Pancreas (tissue), 10 donors: ENCODE measurements around the gene CCSER1. TPM values are rescaled to one million over a fixed set of nuclear protein-coding genes. Genes with fewer than 3 reads are reported as not detected.

Experiments
- ATAC-seq, 4 donors: fragments of 200-7000 bp; cut with Tn5 transposase; one replicate each; pipeline versions ENCODE4 v1.8.0 to v1.9.1; 2020; ENCODE audit warnings: mild to moderate bottlenecking in 4 of 4, moderate library complexity in 4 of 4
- DNase-seq, 6 donors: peaks; one replicate each; pipeline ENCODE4 v3.0.0-alpha.2; 2020
- FAIRE-seq: peaks from 2 replicates; lab custom pipeline; 2012; peaks lifted over from hg19 to GRCh38; lab: Jason Lieb, UNC
- H3K27ac ChIP-seq, 4 donors: fragments of 200-600 bp; sonication (generic); 1 replicate in 3 of 4; 2 replicates in 1 of 4; pipeline versions ENCODE4 v1.5.0 to v1.8.0; 2020
- H3K27me3 ChIP-seq, 4 donors: fragments of 200-600 bp; one replicate each; pipeline ENCODE4 v1.8.0; 2021
- H3K36me3 ChIP-seq, 3 donors: fragments of 200-600 bp; sonication (generic) in 1 of 3; one replicate each; pipeline versions ENCODE4 v1.5.0 to v1.8.0; 2020 to 2021
- H3K4me1 ChIP-seq, 3 donors: fragments of 200-600 bp; one replicate each; pipeline ENCODE4 v1.8.0; 2021
- H3K4me3 ChIP-seq, 4 donors: fragments of 200-600 bp; sonication (generic) in 2 of 4; one replicate each; pipeline versions ENCODE4 v1.5.0 to v1.8.0; 2020 to 2021
- H3K9me3 ChIP-seq, 4 donors: fragments of 200-600 bp; one replicate each; pipeline ENCODE4 v1.8.0; 2021
- WGBS, 2 donors: extraction: QIAGEN DNeasy Blood & Tissue Kit; methylation state at CpG; one replicate each; pipeline ENCODE4 v1.1.7; 2013; 5-methylcytosine and 5-hydroxymethylcytosine counted together
- intact Hi-C, 3 donors: fragments of 100-400 bp; cut with DNase I; formaldehyde crosslinking; loops; one replicate each; pipeline versions ENCODE4 v1.11.1 to v1.14.2; 2022
- polyA plus RNA-seq, 2 donors: library from polyadenylated mRNA; stranded (reverse); fragments of 200-250 nt; gene quantifications; one replicate each; pipeline ENCODE4 v1.2.3, GENCODE V29; 2013
- total RNA-seq, 6 donors: library from RNA; stranded (reverse); fragmentation: NEBNext Ultra II Directional in 4 of 6; extraction: Animal tissue kit (Norgen Biotek cat#: 25700) in 4 of 6; gene quantifications; one replicate each; pipeline versions ENCODE4 v1.2.1 to v1.2.4, GENCODE V29; 2021 to 2023
- TF ChIP-seq, protein P1 (sequence below), 4 donors: fragments of 200-600 bp; sonication (generic) in 3 of 4; IDR thresholded peaks; one replicate each; pipeline versions ENCODE4 v1.5.0 to v1.8.0; 2021; ENCODE audit warnings: antibody characterized with exemption in 4 of 4
- donor health status: healthy with polysubstance abuse.
- donor health status: DM: no; HTN: no; CAD: no; lungs with moderate emphysema.
- donor health status: DM: no; HTN: no; CAD: no.
- donor health status: control.
- donor health status: control.
- donor health status: Bipolar disorder and iron deficiency.
- donor health status: DM: yes; HTN: yes; CAD: no.
- donor health status: DM: no; HTN: no; CAD: no.
- donor health status: DM: no; HTN: no; CAD: no.
- donor health status: DM: yes; HTN: yes; CAD: no.

CCSER1 gene
- total and polyA plus RNA-seq, 8 donors: 0.99 to 12.7 (median 5.1) TPM

DNA sequence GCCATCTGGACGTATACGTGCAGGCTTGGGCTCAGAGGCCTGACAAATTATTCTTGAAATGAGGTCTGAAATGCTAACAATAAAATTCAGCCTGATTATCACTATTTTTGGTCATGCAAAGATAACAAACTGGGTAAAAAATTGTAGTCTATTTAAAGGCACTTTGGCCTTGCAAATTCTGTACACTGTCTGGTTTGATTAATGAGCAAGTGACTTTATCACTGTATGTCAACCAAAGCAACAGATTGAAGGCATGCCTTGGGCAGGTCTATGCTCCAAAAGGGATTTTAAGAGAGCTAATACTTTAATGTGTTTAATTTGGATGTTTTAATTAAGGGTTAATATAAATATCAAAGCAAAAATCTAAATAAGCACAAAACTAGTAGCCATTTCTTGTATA is 1141.7 kb downstream of the CCSER1 start:
- TF ChIP-seq, protein P1, sequence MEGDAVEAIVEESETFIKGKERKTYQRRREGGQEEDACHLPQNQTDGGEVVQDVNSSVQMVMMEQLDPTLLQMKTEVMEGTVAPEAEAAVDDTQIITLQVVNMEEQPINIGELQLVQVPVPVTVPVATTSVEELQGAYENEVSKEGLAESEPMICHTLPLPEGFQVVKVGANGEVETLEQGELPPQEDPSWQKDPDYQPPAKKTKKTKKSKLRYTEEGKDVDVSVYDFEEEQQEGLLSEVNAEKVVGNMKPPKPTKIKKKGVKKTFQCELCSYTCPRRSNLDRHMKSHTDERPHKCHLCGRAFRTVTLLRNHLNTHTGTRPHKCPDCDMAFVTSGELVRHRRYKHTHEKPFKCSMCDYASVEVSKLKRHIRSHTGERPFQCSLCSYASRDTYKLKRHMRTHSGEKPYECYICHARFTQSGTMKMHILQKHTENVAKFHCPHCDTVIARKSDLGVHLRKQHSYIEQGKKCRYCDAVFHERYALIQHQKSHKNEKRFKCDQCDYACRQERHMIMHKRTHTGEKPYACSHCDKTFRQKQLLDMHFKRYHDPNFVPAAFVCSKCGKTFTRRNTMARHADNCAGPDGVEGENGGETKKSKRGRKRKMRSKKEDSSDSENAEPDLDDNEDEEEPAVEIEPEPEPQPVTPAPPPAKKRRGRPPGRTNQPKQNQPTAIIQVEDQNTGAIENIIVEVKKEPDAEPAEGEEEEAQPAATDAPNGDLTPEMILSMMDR (IDR thresholded peaks at IDR 0.05): no peak
- Histone ChIP-seq H3K4me3 (no peak overlapping the region), H3K27me3 (no peaks in the 10 kb centered on the region), H3K27ac (no peak overlapping the region), H3K4me1 (peaks cover 0 to 13% (median 11%) of the 10 kb centered on the region in 3 donors), H3K9me3 (no peaks in the 10 kb centered on the region), H3K36me3 (no peaks in the 10 kb centered on the region)
- WGBS, 2 donors: 28 to 30% methylated on average over 2 of the region's 2 CpGs
- FAIRE-seq (no peak), ATAC-seq (peak in 3 of 4 donors; percentile 35 to 82 (median 58)), DNase-seq (no peak)
- intact Hi-C loops: no loop called here

DNA sequence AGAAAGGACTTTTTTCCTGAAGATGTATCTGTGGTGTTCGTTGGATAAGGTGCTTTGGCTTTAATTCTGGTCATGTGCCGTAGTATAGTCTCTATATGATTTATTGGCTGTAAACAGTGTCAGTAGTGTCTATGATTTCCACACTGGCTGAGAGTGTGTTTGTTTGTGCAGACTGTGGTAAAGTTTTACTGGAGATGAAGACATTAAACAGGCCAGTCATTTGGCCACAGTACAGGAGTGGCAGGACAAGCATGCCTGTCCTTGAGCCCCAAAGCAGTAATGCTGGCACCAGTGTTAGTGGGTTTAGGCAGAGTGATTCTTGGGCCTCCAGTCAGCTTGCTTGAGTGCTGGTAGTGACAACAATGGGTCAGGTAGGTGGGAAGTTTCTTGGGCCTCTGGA is 1152.7 kb downstream of the CCSER1 start:
- no peak for DNase-seq
- H3K27ac ChIP-seq: no peak overlapping the region
- H3K27me3 ChIP-seq: no peaks in the 10 kb centered on the region
- peak in 1 of 4 donors; percentile 73 for ATAC-seq
- intact Hi-C loops: no loop called here
- H3K36me3 ChIP-seq: no peaks in the 10 kb centered on the region
- H3K9me3 ChIP-seq: no peaks in the 10 kb centered on the region
- FAIRE-seq: no peak
- 61 to 67% methylated on average over 2 of the region's 2 CpGs for WGBS, 2 donors
- no peak overlapping the region for H3K4me3 ChIP-seq
- no peaks in the 10 kb centered on the region for H3K4me1 ChIP-seq
- TF ChIP-seq, protein P1 (IDR thresholded peaks at IDR 0.05): no peak

DNA sequence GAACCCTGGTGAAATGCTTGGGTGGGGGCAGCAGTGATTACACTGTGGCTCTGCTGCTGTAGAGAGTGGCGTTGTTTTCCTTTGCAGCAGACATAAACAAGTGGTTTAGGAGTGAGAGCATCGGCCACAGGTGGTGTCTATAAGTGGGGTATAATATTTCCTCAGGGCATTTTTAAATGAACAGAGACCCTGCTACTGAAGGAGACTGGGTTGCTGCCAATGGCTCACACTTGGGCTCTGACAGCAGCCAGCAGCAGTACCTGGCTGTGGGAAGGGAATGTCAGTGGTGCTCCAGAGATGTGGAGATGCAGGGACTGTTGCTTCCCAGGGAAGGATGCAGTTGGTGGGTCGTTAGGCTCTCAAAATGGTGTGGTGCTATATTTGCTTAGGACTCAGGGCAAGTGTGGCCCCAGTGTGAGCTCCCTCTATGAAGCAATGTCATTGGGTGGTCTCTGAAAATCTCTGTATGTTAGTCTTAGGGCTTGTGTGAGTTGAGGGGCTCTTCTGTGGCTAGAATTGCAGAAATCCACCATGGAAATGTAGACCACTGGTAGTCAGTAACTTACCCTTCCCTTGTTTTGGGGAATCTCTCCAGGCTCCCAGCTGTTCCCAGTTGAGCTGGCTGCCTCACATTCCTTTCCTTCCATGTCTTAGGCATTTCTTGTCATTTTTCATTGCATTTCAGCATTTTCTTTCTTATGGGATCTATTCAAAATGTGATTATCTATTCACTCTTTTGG is 1153.5 kb downstream of the CCSER1 start:
- TF ChIP-seq, protein P1 (IDR thresholded peaks at IDR 0.05): no peak
- no peaks in the 10 kb centered on the region for H3K36me3 ChIP-seq
- ATAC-seq: no peak
- no peak for DNase-seq
- H3K27me3 ChIP-seq: no peaks in the 10 kb centered on the region
- H3K9me3 ChIP-seq: no peaks in the 10 kb centered on the region
- no peak for FAIRE-seq
- intact Hi-C loops: no loop called here
- H3K27ac ChIP-seq: no peak overlapping the region
- 80 to 87% methylated on average over 3 of the region's 3 CpGs for WGBS, 2 donors
- no peak overlapping the region for H3K4me3 ChIP-seq
- no peaks in the 10 kb centered on the region for H3K4me1 ChIP-seq

DNA sequence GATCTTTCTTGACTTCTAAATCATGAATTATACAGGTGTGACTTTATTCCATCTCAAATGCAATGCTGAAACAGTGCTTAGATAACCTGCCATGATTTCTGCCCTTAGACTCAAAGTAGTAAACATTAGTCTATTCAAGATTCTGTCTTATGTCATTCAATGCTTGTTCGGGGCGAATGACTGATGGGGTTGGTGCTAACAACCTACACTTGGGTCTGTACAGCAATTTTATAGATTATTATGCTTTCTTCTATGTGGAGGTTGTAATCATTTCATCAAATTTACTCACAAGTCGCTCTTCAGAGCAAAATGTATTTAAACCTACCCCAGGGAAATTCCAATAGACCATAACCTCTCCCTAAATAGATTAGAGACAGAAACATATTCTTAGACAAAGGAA is 1155.0 kb downstream of the CCSER1 start:
- intact Hi-C loops: no loop called here
- H3K9me3 ChIP-seq: no peaks in the 10 kb centered on the region
- TF ChIP-seq, protein P1 (IDR thresholded peaks at IDR 0.05): no peak
- no peaks in the 10 kb centered on the region for H3K27me3 ChIP-seq
- no peaks in the 10 kb centered on the region for H3K36me3 ChIP-seq
- FAIRE-seq: no peak
- WGBS, 2 donors: 89 to 90% methylated on average over 3 of the region's 3 CpGs
- no peak overlapping the region for H3K4me3 ChIP-seq
- ATAC-seq: no peak
- H3K4me1 ChIP-seq: no peaks in the 10 kb centered on the region
- no peak overlapping the region for H3K27ac ChIP-seq
- DNase-seq: no peak

DNA sequence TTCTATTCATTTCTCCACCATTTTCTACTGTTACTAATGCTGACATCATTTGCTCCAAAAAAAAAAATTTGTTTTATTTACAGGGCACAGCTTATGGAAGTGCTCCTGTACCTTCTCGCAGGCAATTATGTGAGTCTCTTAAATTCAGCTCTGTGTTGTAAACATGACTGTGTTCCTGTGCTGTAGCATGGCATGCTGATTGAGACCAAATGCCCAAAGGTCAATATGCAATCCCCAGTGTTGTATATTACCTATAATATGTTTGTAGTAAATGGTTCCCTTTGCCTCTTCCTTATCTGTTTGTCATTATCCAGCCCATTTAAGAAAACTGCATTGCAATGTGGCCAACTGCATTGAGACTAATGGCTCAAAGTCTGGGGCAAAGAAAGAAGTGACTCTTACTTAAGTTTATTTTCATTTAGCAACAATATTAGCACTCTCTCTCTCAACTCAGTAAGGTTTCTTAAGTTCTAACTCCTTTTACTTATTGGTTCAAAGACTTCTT is 1156.6 kb downstream of the CCSER1 start:
- peaks cover 0 to 3% (median 0%) of the 10 kb centered on the region in 3 donors for H3K4me1 ChIP-seq
- WGBS, 2 donors: 93 to 97% methylated on average over 1 of the region's 1 CpG
- DNase-seq (no peak), FAIRE-seq (no peak), ATAC-seq (no peak)
- H3K27ac ChIP-seq: no peak overlapping the region
- H3K27me3 ChIP-seq: no peaks in the 10 kb centered on the region
- TF ChIP-seq, protein P1 (IDR thresholded peaks at IDR 0.05): no peak
- H3K36me3 ChIP-seq: no peaks in the 10 kb centered on the region
- intact Hi-C loops: no loop called here
- no peaks in the 10 kb centered on the region for H3K9me3 ChIP-seq
- H3K4me3 ChIP-seq: no peak overlapping the region
